Progenitor cell of endocrine pancreas (in vitro differentiated cells): Measurements from ENCODE around the gene RRP9. TPM values are rescaled to one million over a fixed set of nuclear protein-coding genes. Genes with fewer than 3 reads are reported as not detected.
A peak's percentile ranks its signal among the peaks of the same experiment; 100 is the strongest.

Experiments used
- DNase-seq: peaks from one replicate; pipeline ENCODE4 v3.0.0; 2021; ENCODE audit warnings: low spot score; ENCODE audit not compliant: unreplicated experiment
- H3K27ac Mint-ChIP-seq: 2 replicates; pipeline ENCODE4 v1.8.0; 2021; ENCODE audit warnings: mild to moderate bottlenecking, moderate library complexity, mixed read lengths
- H3K27me3 Mint-ChIP-seq: 2 replicates; pipeline ENCODE4 v1.8.0; 2021; ENCODE audit warnings: mixed read lengths
- H3K36me3 Mint-ChIP-seq: 2 replicates; pipeline ENCODE4 v1.8.0; 2022; ENCODE audit warnings: mixed read lengths; ENCODE audit not compliant: insufficient read depth
- H3K4me1 Mint-ChIP-seq: 2 replicates; pipeline ENCODE4 v1.8.0; 2021; ENCODE audit warnings: low read depth, mixed read lengths
- H3K4me3 Mint-ChIP-seq: 2 replicates; pipeline ENCODE4 v1.8.0; 2021; ENCODE audit warnings: low read depth, mild to moderate bottlenecking, moderate library complexity, mixed read lengths
- H3K9me3 Mint-ChIP-seq: 2 replicates; pipeline ENCODE4 v1.8.0; 2021; ENCODE audit warnings: low read depth, mixed read lengths
- CTCF ChIP-seq: fragments of 200-600 bp; sonication (generic); IDR thresholded peaks from one replicate; pipeline ENCODE4 v1.5.0; 2021; ENCODE audit warnings: antibody characterized with exemption, mild to moderate bottlenecking; ENCODE audit not compliant: unreplicated experiment
- total RNA-seq: library from RNA; stranded (reverse); gene quantifications from 2 replicates; pipeline ENCODE4 v1.2.1, GENCODE V29; 2021

Gene RRP9
- total RNA-seq, 1 donor from 2014 or later = 22.5 TPM

DNA sequence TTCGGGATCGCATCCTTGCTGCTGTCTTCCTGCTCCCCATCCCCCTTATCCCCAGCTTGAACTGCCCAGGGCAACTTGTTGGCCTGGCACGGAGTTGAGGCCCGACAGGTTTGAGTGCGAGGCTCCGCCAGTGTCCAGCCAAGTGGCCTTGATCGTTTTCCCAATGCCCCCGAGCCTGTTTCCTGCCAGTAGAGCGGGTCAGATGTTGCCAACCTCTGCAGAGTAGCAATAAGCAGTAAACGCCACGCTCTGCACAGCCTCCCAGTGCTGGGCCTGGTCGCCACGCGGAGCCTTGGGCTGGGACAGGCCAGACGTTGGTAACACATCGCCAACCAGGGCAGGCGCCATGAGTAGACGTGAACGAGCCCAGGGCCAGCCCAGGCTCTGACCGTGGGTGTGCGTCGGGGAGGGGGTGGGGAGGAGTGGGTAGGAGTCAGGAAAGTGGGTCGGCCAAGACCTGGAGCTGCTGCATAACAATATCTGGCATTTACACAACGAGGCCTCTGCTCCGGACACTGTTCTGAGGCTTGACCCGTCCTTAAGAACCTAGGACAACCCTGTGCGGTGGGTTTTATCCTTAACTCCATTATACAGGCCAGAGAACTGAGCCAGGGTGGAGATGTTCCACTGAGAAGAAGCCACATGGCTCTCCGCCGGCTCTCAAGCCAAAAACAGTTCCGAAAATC lies 32.7 kb upstream of the RRP9 start:
- no peaks in the 10 kb centered on the region for H3K36me3 Mint-ChIP-seq
- TF ChIP-seq CTCF = peak; percentile 5
- no peaks in the 10 kb centered on the region for H3K27me3 Mint-ChIP-seq
- peak overlapping the region; percentile 83 for H3K27ac Mint-ChIP-seq
- peak overlapping the region; percentile 77 for H3K4me3 Mint-ChIP-seq
- no peak for DNase-seq
- peaks cover 10% of the 10 kb centered on the region for H3K4me1 Mint-ChIP-seq
- no peaks in the 10 kb centered on the region for H3K9me3 Mint-ChIP-seq

DNA sequence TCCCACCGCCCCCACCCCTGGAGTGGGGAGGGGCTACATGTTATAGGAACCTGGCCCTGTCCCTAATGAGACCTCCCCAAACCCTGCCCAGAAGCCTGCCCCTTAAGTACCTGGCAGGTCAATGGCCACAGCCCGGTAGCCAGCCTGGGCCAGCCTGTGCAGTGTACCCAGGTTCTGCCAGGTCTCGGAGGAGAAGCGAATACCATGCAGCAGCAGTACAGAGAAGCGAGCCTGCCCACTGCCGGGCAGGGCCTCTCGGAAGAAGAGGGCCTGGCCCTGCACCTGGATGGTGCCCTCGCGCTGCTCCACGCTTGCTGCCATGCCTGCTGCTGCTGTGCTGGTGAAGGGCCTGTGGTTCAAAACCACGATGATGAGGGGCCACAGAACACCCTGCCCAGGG lies 29.6 kb upstream of the RRP9 start:
- H3K4me1 Mint-ChIP-seq = peaks cover 24% of the 10 kb centered on the region
- H3K27ac Mint-ChIP-seq = no peak overlapping the region
- no peak for DNase-seq
- H3K4me3 Mint-ChIP-seq = no peak overlapping the region
- no peak for TF ChIP-seq CTCF
- no peaks in the 10 kb centered on the region for H3K27me3 Mint-ChIP-seq
- H3K9me3 Mint-ChIP-seq = no peaks in the 10 kb centered on the region
- H3K36me3 Mint-ChIP-seq = no peaks in the 10 kb centered on the region

- Mint-ChIP-seq H3K4me3 (no peak overlapping the region), H3K9me3 (no peaks in the 10 kb centered on the region)
These were observed 29.0 kb upstream of the RRP9 start for GRCh38 chr3:51970606-51971300.

GRCh38 chr3:51969841-51970240 lies 28.1 kb upstream of the RRP9 start:
- no peak for TF ChIP-seq CTCF
- Mint-ChIP-seq H3K27me3 (no peaks in the 10 kb centered on the region), H3K9me3 (no peaks in the 10 kb centered on the region), H3K4me3 (no peak overlapping the region), H3K4me1 (peaks cover 29% of the 10 kb centered on the region), H3K27ac (no peak overlapping the region), H3K36me3 (peaks cover 3% of the 10 kb centered on the region)
- no peak for DNase-seq

More at GRCh38 chr3:51970606-51971300, 29.0 kb upstream of the RRP9 start:
- no peaks in the 10 kb centered on the region for H3K36me3 Mint-ChIP-seq
- H3K27ac Mint-ChIP-seq = no peak overlapping the region
- no peak for DNase-seq
- TF ChIP-seq CTCF = no peak
- no peaks in the 10 kb centered on the region for H3K27me3 Mint-ChIP-seq
- H3K4me1 Mint-ChIP-seq = peaks cover 26% of the 10 kb centered on the region

DNA sequence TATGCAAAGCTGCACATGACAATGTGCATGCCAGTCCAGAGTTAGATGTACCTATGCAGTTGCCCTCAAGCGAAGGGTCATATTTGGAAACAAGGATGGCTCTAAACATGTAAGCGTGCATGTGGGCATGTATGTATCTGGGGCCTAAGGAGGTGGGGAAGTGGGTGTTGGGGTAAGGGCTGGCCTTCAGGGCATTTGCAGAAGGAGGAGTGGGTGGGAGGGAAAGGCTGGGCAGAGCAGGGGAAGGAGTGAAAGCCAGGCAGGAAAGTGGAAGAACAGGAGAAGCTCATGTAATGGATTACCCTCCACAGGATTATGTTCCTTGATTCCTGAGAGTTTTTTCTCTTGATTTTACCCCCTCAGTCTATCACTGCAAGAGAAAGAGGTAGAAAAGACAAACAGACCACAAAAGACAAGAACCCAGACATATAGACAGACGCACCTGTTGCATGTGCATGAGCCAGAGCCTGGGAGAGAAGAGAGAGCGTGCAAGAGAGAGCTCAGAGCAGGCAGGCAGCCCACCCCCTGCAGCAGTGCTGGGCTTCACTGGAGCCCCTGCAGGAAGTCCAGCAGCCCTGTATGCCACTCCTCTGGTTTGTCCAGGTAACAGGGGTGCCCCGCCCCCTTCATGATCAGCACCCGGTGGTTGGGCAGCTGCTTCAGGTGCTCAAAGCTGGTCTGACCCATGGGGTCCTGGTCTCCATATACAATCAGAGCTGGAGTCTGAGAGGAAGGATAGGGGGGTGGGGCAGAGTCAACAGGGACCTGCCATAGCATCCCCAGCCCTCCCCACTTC lies 27.4 kb upstream of the RRP9 start:
- no peaks in the 10 kb centered on the region for H3K27me3 Mint-ChIP-seq
- peaks cover 33% of the 10 kb centered on the region for H3K4me1 Mint-ChIP-seq
- H3K27ac Mint-ChIP-seq = peak overlapping the region; percentile 89
- H3K36me3 Mint-ChIP-seq = peaks cover 3% of the 10 kb centered on the region
- peak overlapping the region; percentile 89 for H3K4me3 Mint-ChIP-seq
- no peak for TF ChIP-seq CTCF
- no peak for DNase-seq
- no peaks in the 10 kb centered on the region for H3K9me3 Mint-ChIP-seq
